ENCODE measurements around the gene EFS. TPM values are rescaled to one million over a fixed set of nuclear protein-coding genes. Genes with fewer than 3 reads are reported as not detected.

The EFS gene
- total and polyA plus RNA-seq, 10 of the 15 experiments (the other 5 are each of a cell fraction or from before 2014, with no cell fraction given) = 0.08 TPM; not detected in 9

DNA sequence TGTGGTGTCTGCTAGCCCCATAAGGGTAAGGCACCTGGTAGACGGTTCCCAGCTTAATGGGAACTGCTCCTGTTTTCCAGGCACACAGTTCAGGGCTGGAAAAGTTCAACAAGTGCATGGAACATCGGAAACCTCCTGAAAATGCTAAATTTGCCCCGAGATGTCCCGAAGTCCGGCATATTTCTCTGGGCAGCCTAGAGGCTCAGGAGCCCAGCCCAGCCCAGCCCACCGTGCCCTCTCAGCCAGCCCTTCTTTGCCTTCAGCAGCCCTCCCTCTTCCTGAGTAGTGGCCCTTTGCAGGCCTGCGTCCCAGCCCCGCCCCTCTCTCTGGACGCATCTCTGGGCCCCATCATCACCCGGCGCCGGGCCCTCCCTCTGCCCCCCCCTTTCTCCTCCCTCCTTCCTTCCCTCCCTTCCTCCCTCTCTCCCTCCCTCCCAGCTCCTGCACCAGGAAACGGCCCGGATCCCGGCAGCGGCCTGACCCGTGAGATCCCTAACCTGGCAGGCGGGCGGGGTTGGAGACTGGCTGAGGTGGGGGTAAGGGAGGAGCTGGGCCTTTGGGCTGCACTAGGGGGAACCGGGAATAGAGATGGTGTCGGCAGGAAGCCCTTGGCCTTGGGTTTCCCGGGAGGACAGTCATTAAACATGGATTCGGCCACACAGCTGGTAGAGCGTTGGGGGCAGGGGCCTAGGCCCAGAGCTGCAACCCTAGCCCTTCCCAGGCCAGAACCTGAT is 58.4 kb downstream of the EFS start, which contains the start of gene BCL2L2 (continued):
- TF ChIP-seq ZNF217 (IDR thresholded peaks at IDR 0.05) (no peak), PML (IDR thresholded peaks at IDR 0.05; ENCODE audit: low read length) (no peak), BHLHE40 (IDR thresholded peaks at IDR 0.05; ENCODE audit: borderline replicate concordance in 1 of 2, low read depth in 2 of 2, low read length in 1 of 2) (0 out of 4 replicates have a peak, but pooled peaks have one; percentile 10 to 17), RAD51 (IDR thresholded peaks at IDR 0.05) (no peak), NRF1 (conservative IDR thresholded peaks at IDR 0.05; ENCODE audit: low read depth, low read length) (no peak), FOXM1 (IDR thresholded peaks at IDR 0.05; ENCODE audit: low read depth, low read length) (no peak), JUND (IDR thresholded peaks at IDR 0.05; ENCODE audit: low read depth, low read length) (0 out of 2 replicates have a peak, but pooled peaks have one; percentile 6), RCOR1 (conservative IDR thresholded peaks at IDR 0.05; ENCODE audit: low read depth, low read length) (no peak), ATF7 (IDR thresholded peaks at IDR 0.05; ENCODE audit: low read depth) (0 out of 2 replicates have a peak, but pooled peaks have one; percentile 32), NR2C2 (IDR thresholded peaks at IDR 0.05; ENCODE audit: borderline replicate concordance, control insufficient read depth, insufficient read length, low read depth) (no peak), SPI1 (IDR thresholded peaks at IDR 0.05; ENCODE audit: borderline replicate concordance, insufficient read depth, low read depth, low read length) (0 out of 2 replicates have a peak, but pooled peaks have one; percentile 16), NFXL1 (IDR thresholded peaks at IDR 0.05; ENCODE audit: borderline replicate concordance) (no peak), SMAD5 (IDR thresholded peaks at IDR 0.05; ENCODE audit: low read depth) (no peak; the same call in 1 of the 2 replicates), TCF3 (IDR thresholded peaks at IDR 0.05; ENCODE audit: borderline replicate concordance, insufficient read depth, low read depth, low read length) (no peak), ZNF622 (IDR thresholded peaks at IDR 0.05) (no peak), NR2C1 (IDR thresholded peaks at IDR 0.05) (peak; percentile 9; the same call in 1 of the 2 replicates), ZNF24 (IDR thresholded peaks at IDR 0.05) (no peak), POLR2A (IDR thresholded peaks at IDR 0.05; ENCODE audit: low read depth, low read length) (peak; percentile 91)
- TF ChIP-seq, protein P1, sequence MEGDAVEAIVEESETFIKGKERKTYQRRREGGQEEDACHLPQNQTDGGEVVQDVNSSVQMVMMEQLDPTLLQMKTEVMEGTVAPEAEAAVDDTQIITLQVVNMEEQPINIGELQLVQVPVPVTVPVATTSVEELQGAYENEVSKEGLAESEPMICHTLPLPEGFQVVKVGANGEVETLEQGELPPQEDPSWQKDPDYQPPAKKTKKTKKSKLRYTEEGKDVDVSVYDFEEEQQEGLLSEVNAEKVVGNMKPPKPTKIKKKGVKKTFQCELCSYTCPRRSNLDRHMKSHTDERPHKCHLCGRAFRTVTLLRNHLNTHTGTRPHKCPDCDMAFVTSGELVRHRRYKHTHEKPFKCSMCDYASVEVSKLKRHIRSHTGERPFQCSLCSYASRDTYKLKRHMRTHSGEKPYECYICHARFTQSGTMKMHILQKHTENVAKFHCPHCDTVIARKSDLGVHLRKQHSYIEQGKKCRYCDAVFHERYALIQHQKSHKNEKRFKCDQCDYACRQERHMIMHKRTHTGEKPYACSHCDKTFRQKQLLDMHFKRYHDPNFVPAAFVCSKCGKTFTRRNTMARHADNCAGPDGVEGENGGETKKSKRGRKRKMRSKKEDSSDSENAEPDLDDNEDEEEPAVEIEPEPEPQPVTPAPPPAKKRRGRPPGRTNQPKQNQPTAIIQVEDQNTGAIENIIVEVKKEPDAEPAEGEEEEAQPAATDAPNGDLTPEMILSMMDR (IDR thresholded peaks at IDR 0.05 in 2 of 3, conservative IDR thresholded peaks at IDR 0.05 in 1 of 3; ENCODE audit: control insufficient read depth in 2 of 3, extremely low read depth in 1 of 3, insufficient read depth in 1 of 3, low read depth in 3 of 3, low read length in 3 of 3) = no peak
- TF ChIP-seq, protein P2, sequence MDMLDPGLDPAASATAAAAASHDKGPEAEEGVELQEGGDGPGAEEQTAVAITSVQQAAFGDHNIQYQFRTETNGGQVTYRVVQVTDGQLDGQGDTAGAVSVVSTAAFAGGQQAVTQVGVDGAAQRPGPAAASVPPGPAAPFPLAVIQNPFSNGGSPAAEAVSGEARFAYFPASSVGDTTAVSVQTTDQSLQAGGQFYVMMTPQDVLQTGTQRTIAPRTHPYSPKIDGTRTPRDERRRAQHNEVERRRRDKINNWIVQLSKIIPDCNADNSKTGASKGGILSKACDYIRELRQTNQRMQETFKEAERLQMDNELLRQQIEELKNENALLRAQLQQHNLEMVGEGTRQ (IDR thresholded peaks at IDR 0.05; ENCODE audit: borderline replicate concordance, low read depth, low read length) = no peak
- TF ChIP-seq, protein P3, sequence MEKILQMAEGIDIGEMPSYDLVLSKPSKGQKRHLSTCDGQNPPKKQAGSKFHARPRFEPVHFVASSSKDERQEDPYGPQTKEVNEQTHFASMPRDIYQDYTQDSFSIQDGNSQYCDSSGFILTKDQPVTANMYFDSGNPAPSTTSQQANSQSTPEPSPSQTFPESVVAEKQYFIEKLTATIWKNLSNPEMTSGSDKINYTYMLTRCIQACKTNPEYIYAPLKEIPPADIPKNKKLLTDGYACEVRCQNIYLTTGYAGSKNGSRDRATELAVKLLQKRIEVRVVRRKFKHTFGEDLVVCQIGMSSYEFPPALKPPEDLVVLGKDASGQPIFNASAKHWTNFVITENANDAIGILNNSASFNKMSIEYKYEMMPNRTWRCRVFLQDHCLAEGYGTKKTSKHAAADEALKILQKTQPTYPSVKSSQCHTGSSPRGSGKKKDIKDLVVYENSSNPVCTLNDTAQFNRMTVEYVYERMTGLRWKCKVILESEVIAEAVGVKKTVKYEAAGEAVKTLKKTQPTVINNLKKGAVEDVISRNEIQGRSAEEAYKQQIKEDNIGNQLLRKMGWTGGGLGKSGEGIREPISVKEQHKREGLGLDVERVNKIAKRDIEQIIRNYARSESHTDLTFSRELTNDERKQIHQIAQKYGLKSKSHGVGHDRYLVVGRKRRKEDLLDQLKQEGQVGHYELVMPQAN (conservative IDR thresholded peaks at IDR 0.05) = no peak
- TF ChIP-seq, protein P4, sequence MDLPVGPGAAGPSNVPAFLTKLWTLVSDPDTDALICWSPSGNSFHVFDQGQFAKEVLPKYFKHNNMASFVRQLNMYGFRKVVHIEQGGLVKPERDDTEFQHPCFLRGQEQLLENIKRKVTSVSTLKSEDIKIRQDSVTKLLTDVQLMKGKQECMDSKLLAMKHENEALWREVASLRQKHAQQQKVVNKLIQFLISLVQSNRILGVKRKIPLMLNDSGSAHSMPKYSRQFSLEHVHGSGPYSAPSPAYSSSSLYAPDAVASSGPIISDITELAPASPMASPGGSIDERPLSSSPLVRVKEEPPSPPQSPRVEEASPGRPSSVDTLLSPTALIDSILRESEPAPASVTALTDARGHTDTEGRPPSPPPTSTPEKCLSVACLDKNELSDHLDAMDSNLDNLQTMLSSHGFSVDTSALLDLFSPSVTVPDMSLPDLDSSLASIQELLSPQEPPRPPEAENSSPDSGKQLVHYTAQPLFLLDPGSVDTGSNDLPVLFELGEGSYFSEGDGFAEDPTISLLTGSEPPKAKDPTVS (IDR thresholded peaks at IDR 0.05; ENCODE audit: low read depth, low read length) = no peak
